Stimulated activated CD4-positive, alpha-beta T cell treated with anti-CD3 and anti-CD28 coated beads, Interleukin-12 subunit alpha, Interleukin-12 subunit beta, amount 100 ng/mL, for 24 hours (primary cell): ENCODE data around the gene RPL7L1.

Experiments
- DNase-seq, 2 experiments: peaks; one replicate each; pipeline ENCODE4 v3.0.0-alpha.2; 2020; ENCODE audit warnings: low read depth in 2 of 2

The RPL7L1 gene

GRCh38 chr6:42932412-42932811, 53.0 kb downstream of the RPL7L1 start:
- no peak for DNase-seq

- no peak for DNase-seq
Observed at GRCh38 chr6:42933205-42933604, 53.8 kb downstream of the RPL7L1 start.

GRCh38 chr6:42935322-42935721, 55.9 kb downstream of the RPL7L1 start:
- DNase-seq = no peak

DNA sequence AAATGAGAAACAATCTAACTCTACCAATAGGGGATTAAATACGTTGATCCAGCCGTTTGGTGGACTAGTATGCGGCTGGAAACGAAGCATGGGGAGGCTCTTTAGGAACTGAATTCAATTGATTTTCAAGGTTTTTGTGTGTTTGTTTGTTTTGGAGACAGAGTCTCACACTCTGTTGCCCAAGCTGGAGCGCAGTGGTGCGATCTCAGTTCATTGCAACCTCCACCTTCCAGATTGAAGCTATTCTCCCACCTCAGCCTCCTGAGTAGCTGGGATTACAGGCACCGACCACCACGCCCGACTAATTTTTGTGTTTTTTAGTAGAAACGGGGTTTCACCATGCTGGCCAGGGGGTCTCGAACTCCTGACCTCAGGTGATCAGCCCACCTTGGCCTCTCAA, 57.0 kb downstream of the RPL7L1 start:
- DNase-seq = no peak

DNA sequence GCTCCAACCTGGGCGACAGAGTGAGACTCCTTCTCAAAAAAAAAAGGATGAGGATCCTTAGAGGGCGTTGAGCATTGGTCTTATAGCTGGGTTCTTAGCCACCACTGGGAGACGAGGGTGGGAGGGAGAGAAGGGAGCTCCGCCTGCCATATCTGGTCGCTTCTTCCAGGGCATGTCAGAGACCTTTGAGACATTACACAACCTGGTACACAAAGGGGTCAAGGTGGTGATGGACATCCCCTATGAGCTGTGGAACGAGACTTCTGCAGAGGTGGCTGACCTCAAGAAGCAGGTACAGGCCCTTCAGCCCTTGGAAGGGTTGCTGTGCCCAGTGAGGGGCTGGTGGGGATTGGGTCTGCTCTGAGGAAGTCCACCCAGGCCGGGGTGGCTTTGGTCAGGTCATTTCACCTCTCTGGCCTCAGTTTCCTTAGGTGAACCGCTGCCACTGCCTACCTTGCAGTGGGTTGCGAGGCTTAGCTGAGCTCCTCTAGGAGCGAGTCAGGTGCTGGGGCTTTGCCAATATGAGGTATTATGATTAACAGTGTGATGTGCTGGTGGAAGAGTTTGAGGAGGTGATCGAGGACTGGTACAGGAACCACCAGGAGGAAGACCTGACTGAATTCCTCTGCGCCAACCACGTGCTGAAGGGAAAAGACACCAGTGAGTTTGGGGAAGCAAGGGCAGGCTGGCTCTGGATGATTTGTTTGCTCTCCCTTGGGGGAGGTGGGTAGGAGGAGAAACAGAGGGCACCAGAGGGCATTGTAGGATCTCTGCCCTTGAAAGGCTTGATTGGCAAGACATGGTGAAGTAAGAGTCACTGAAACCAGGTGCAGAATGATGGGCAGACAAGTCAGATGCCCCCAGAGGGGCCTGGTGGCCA, 58.4 kb downstream of the RPL7L1 start:
- no peak for DNase-seq

- DNase-seq = no peak
Observed at GRCh38 chr6:42938428-42938796, 59.0 kb downstream of the RPL7L1 start.

- no peak for DNase-seq
Observed at GRCh38 chr6:42938987-42939809, 59.8 kb downstream of the RPL7L1 start.
